Osteocyte (in vitro differentiated cells): ENCODE measurements around the gene ADO. TPM values are rescaled to one million over a fixed set of nuclear protein-coding genes. Genes with fewer than 3 reads are reported as not detected.

Experiments used
- DNase-seq: peaks from one replicate; pipeline ENCODE4 v3.0.0; 2021; ENCODE audit warnings: mixed read lengths; ENCODE audit not compliant: unreplicated experiment; ENCODE audit errors: extremely low spot score
- H3K27ac Mint-ChIP-seq: one replicate; pipeline ENCODE4 v1.8.0; 2021; ENCODE audit warnings: mild to moderate bottlenecking, mixed read lengths; ENCODE audit not compliant: unreplicated experiment
- H3K27me3 Mint-ChIP-seq: one replicate; pipeline ENCODE4 v1.8.0; 2021; ENCODE audit warnings: mixed read lengths; ENCODE audit not compliant: unreplicated experiment
- H3K36me3 Mint-ChIP-seq: one replicate; pipeline ENCODE4 v1.8.0; 2021; ENCODE audit warnings: mixed read lengths; ENCODE audit not compliant: unreplicated experiment
- H3K4me1 Mint-ChIP-seq: one replicate; pipeline ENCODE4 v1.8.0; 2021; ENCODE audit warnings: mixed read lengths; ENCODE audit not compliant: unreplicated experiment
- H3K4me3 Mint-ChIP-seq: one replicate; pipeline ENCODE4 v1.8.0; 2021; ENCODE audit warnings: mild to moderate bottlenecking, moderate library complexity, mixed read lengths; ENCODE audit not compliant: unreplicated experiment
- H3K9me3 Mint-ChIP-seq: one replicate; pipeline ENCODE4 v1.8.0; 2021; ENCODE audit warnings: mixed read lengths; ENCODE audit not compliant: unreplicated experiment
- total RNA-seq: library from RNA; stranded (reverse); gene quantifications from 2 replicates; pipeline ENCODE4 v1.2.1, GENCODE V29; 2021
- TF ChIP-seq, protein P1 (sequence below): fragments of 200-600 bp; sonication (generic); IDR thresholded peaks from 2 replicates; pipeline ENCODE4 v1.5.0; 2021; ENCODE audit warnings: antibody characterized with exemption, mild to moderate bottlenecking, moderate library complexity

The ADO gene
- total RNA-seq, 1 donor from 2014 or later = 17.5 TPM

- TF ChIP-seq, protein P1, sequence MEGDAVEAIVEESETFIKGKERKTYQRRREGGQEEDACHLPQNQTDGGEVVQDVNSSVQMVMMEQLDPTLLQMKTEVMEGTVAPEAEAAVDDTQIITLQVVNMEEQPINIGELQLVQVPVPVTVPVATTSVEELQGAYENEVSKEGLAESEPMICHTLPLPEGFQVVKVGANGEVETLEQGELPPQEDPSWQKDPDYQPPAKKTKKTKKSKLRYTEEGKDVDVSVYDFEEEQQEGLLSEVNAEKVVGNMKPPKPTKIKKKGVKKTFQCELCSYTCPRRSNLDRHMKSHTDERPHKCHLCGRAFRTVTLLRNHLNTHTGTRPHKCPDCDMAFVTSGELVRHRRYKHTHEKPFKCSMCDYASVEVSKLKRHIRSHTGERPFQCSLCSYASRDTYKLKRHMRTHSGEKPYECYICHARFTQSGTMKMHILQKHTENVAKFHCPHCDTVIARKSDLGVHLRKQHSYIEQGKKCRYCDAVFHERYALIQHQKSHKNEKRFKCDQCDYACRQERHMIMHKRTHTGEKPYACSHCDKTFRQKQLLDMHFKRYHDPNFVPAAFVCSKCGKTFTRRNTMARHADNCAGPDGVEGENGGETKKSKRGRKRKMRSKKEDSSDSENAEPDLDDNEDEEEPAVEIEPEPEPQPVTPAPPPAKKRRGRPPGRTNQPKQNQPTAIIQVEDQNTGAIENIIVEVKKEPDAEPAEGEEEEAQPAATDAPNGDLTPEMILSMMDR = no peak
- DNase-seq = no peak
- H3K4me3 Mint-ChIP-seq = no peak overlapping the region
- H3K27me3 Mint-ChIP-seq = peaks cover 28% of the 10 kb centered on the region
- H3K9me3 Mint-ChIP-seq = no peaks in the 10 kb centered on the region
- H3K36me3 Mint-ChIP-seq = no peaks in the 10 kb centered on the region
- no peaks in the 10 kb centered on the region for H3K4me1 Mint-ChIP-seq
- no peak overlapping the region for H3K27ac Mint-ChIP-seq
These were observed 48.6 kb downstream of the ADO start for GRCh38 chr10:62852961-62853702.

- Mint-ChIP-seq H3K4me1 (no peaks in the 10 kb centered on the region), H3K27me3 (peaks cover 28% of the 10 kb centered on the region), H3K36me3 (no peaks in the 10 kb centered on the region), H3K27ac (no peak overlapping the region), H3K9me3 (no peaks in the 10 kb centered on the region), H3K4me3 (no peak overlapping the region)
- TF ChIP-seq, protein P1 = no peak
- no peak for DNase-seq
These were observed 49.2 kb downstream of the ADO start for GRCh38 chr10:62853710-62854109.

DNA sequence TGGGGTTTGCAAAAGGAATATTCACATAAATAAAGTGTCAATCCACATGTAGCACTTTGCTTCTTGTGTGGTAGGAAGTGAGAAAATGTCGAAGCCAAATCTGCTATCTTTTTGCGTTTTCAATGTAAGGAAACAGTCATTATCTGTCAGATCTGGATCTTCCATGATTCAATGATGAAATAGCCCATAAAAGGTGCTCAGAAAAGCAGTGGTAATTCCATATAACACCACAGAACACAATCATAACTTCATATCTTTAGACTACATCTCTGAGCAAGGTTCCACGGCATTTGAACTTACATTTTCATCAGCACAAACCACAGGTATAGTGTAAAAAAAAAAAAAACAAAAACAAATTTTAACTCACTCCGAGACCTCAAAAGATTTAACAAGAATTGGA lies 51.5 kb downstream of the ADO start:
- no peaks in the 10 kb centered on the region for H3K4me1 Mint-ChIP-seq
- peaks cover 31% of the 10 kb centered on the region for H3K27me3 Mint-ChIP-seq
- H3K4me3 Mint-ChIP-seq = no peak overlapping the region
- TF ChIP-seq, protein P1 = no peak
- H3K9me3 Mint-ChIP-seq = no peaks in the 10 kb centered on the region
- H3K36me3 Mint-ChIP-seq = no peaks in the 10 kb centered on the region
- DNase-seq = no peak
- H3K27ac Mint-ChIP-seq = no peak overlapping the region

Other genes with a start within 250 kb of the ADO start
- 5.4 and 11.7 TPM in 2 replicates for gene EGR2, start 11.6 kb downstream of the ADO start, total RNA-seq